ENCODE data around the gene ETS1.

The ETS1 gene

GRCh38 chr11:128588093-128588492 lies 735 bp upstream of the ETS1 start:
- TF ChIP-seq, protein P1, sequence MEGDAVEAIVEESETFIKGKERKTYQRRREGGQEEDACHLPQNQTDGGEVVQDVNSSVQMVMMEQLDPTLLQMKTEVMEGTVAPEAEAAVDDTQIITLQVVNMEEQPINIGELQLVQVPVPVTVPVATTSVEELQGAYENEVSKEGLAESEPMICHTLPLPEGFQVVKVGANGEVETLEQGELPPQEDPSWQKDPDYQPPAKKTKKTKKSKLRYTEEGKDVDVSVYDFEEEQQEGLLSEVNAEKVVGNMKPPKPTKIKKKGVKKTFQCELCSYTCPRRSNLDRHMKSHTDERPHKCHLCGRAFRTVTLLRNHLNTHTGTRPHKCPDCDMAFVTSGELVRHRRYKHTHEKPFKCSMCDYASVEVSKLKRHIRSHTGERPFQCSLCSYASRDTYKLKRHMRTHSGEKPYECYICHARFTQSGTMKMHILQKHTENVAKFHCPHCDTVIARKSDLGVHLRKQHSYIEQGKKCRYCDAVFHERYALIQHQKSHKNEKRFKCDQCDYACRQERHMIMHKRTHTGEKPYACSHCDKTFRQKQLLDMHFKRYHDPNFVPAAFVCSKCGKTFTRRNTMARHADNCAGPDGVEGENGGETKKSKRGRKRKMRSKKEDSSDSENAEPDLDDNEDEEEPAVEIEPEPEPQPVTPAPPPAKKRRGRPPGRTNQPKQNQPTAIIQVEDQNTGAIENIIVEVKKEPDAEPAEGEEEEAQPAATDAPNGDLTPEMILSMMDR (IDR thresholded peaks at IDR 0.05; ENCODE audit: low read depth, low read length, missing control alignments) = no peak
- H3K4me3 ChIP-seq (replicated peaks; ENCODE audit: low read depth, low read length) = no peak overlapping the region
- DNase-seq (ENCODE audit: extremely low read depth, low read depth) = no peak

GRCh38 chr11:128586689-128587088 lies 669 bp downstream of the ETS1 start:
- TF ChIP-seq, protein P1 (IDR thresholded peaks at IDR 0.05; ENCODE audit: low read depth, low read length, missing control alignments) = no peak
- H3K4me3 ChIP-seq (replicated peaks; ENCODE audit: low read depth, low read length) = no peak overlapping the region
- DNase-seq (ENCODE audit: extremely low read depth, low read depth) = no peak

- TF ChIP-seq, protein P1 (IDR thresholded peaks at IDR 0.05; ENCODE audit: low read depth, low read length, missing control alignments) = no peak
- no peak for DNase-seq (ENCODE audit: extremely low read depth, low read depth)
Observed at GRCh38 chr11:128585498-128586238, 1.7 kb downstream of the ETS1 start.

GRCh38 chr11:128584253-128584652 lies 3.1 kb downstream of the ETS1 start:
- TF ChIP-seq, protein P1 (IDR thresholded peaks at IDR 0.05; ENCODE audit: low read depth, low read length, missing control alignments) = no peak
- H3K4me3 ChIP-seq (replicated peaks; ENCODE audit: low read depth, low read length) = no peak overlapping the region

More at GRCh38 chr11:128585498-128586238, 1.7 kb downstream of the ETS1 start:
- H3K4me3 ChIP-seq (replicated peaks; ENCODE audit: low read depth, low read length) = no peak overlapping the region

DNA sequence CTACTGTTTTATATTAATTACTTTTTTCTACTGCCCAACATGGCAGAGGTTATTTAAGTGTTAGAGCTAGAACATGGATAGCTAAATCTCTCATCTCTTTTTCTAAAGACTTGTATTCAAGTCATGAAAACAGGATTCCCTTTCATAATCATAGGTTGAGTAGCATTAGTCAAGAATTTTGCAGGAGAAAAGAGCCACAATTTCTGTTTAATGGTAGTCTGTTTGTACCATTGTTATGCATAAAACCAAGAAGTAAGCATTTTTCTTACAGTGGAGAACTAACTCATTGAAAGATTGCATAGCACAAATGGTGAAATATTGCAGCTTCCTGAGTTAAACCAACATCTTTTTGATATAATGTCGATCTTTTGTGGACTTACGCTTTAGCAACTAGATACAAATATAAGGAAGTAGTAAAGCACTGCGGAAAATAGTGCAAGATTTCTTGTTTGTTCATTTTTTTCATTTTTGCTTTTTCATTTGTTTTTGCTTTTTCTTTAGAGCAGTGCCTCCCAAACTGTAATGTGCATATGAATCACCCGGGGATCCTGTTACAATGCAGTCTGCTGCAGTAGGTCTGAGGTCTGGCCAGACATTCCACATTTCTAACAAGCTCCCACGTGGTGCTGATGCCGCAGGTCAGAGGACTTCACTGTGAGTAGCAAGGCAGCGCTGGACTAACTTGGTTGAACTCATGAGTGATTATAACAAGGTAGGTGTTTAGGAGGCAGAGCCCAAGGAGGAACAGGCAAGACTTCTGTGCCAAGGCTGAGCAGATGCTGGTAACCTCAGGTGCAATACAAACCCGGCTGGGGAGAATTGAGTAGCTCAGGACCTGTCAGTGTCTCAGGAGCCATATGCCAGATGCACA lies 4.6 kb downstream of the ETS1 start:
- DNase-seq (ENCODE audit: extremely low read depth, low read depth) = peak; percentile 77
- no peak overlapping the region for H3K4me3 ChIP-seq (replicated peaks; ENCODE audit: low read depth, low read length)
- TF ChIP-seq, protein P1 (IDR thresholded peaks at IDR 0.05; ENCODE audit: low read depth, low read length, missing control alignments) = no peak

More at GRCh38 chr11:128584253-128584652, 3.1 kb downstream of the ETS1 start:
- no peak for DNase-seq (ENCODE audit: extremely low read depth, low read depth)

GRCh38 chr11:128581561-128582272 lies 5.6 kb downstream of the ETS1 start:
- no peak for DNase-seq (ENCODE audit: extremely low read depth, low read depth)
- TF ChIP-seq, protein P1 (IDR thresholded peaks at IDR 0.05; ENCODE audit: low read depth, low read length, missing control alignments) = no peak
- no peak overlapping the region for H3K4me3 ChIP-seq (replicated peaks; ENCODE audit: low read depth, low read length)

Data from HFF-Myc (cell line).